ENCODE measurements around the gene AOC2. TPM values are rescaled to one million over a fixed set of nuclear protein-coding genes. Genes with fewer than 3 reads are reported as not detected.

AOC2 gene
- total and polyA plus RNA-seq, 2 of the 13 experiments (the other 11 are each of a cell fraction or from before 2014, with no cell fraction given): 1.2 to 3.3 TPM

GRCh38 chr17:42855048-42855596 is 10.7 kb downstream of the AOC2 start (continued):
- TF ChIP-seq KDM5B (CRISPR knock-in tag; IDR thresholded peaks at IDR 0.05; ENCODE audit: borderline replicate concordance) (no peak), RARA (CRISPR knock-in tag; IDR thresholded peaks at IDR 0.05) (peak; percentile 79), HMGA1 (CRISPR knock-in tag; conservative IDR thresholded peaks at IDR 0.05) (no peak), REL (CRISPR knock-in tag; conservative IDR thresholded peaks at IDR 0.05) (no peak), ZBTB38 (CRISPR knock-in tag; IDR thresholded peaks at IDR 0.05) (peak; percentile 84), PHB2 (IDR thresholded peaks at IDR 0.05; ENCODE audit: partially characterized antibody) (no peak), SAP130 (CRISPR knock-in tag; IDR thresholded peaks at IDR 0.05; ENCODE audit: low read depth) (peak; percentile 81), PHF20 (CRISPR knock-in tag; IDR thresholded peaks at IDR 0.05) (peak; percentile 59), HDAC2 (CRISPR knock-in tag; IDR thresholded peaks at IDR 0.05) (peak; percentile 74; the same call in 1 of the 2 replicates), KLF11 (CRISPR knock-in tag; IDR thresholded peaks at IDR 0.05) (no peak), SALL2 (CRISPR knock-in tag; IDR thresholded peaks at IDR 0.05) (no peak), ZNF687 (CRISPR knock-in tag; IDR thresholded peaks at IDR 0.05) (peak; percentile 36; the same call in 1 of the 2 replicates), ZNF639 (CRISPR knock-in tag; conservative IDR thresholded peaks at IDR 0.05) (no peak), RNF219 (CRISPR knock-in tag; IDR thresholded peaks at IDR 0.05) (no peak), ZIK1 (CRISPR knock-in tag; IDR thresholded peaks at IDR 0.05; ENCODE audit: borderline replicate concordance, low read depth) (no peak), ZNF430 (CRISPR knock-in tag; IDR thresholded peaks at IDR 0.05) (no peak), LCORL (IDR thresholded peaks at IDR 0.05) (no peak), LCORL (CRISPR knock-in tag; IDR thresholded peaks at IDR 0.05) (peak; percentile 63; the same call in 1 of the 2 replicates), HNRNPK (IDR thresholded peaks at IDR 0.05; ENCODE audit: low read depth, low read length, poor library complexity, severe bottlenecking) (no peak), HMG20B (CRISPR knock-in tag; conservative IDR thresholded peaks at IDR 0.05) (0 out of 2 replicates have a peak, but pooled peaks have one; percentile 35), ZNF468 (CRISPR knock-in tag; IDR thresholded peaks at IDR 0.05) (no peak), MIXL1 (CRISPR knock-in tag; IDR thresholded peaks at IDR 0.05) (peak; percentile 38; the same call in 1 of the 2 replicates), ETV5 (CRISPR knock-in tag; IDR thresholded peaks at IDR 0.05; ENCODE audit: borderline replicate concordance) (peak; percentile 94), ATF1 (CRISPR knock-in tag; IDR thresholded peaks at IDR 0.05) (no peak; the same call in none of the 2 replicates), ARNTL (CRISPR knock-in tag; IDR thresholded peaks at IDR 0.05) (0 out of 2 replicates have a peak, but pooled peaks have one; percentile 30), TAF15 (IDR thresholded peaks at IDR 0.05; ENCODE audit: low read depth, low read length, poor library complexity, severe bottlenecking) (no peak)

All from HepG2 (cell line).